ENCODE measurements around the gene PCDH9.

The PCDH9 gene

GRCh38 chr13:67235265-67235664 lies 5.1 kb upstream of the PCDH9 start:
- Histone ChIP-seq H3K9me3 (ENCODE audit: control insufficient read depth, low read length) (no peaks in the 10 kb centered on the region), H3K27ac (ENCODE audit: insufficient read depth, low read depth, low read length, poor library complexity, severe bottlenecking) (no peak overlapping the region), H3K4me1 (ENCODE audit: control insufficient read depth, insufficient read depth, low read length) (no peaks in the 10 kb centered on the region), H3K36me3 (ENCODE audit: control insufficient read depth, insufficient read depth, low read length) (no peaks in the 10 kb centered on the region), H3K4me3 (ENCODE audit: insufficient read depth, low read depth, low read length) (no peak overlapping the region), H3K27me3 (ENCODE audit: control insufficient read depth, insufficient read depth, low read length, poor library complexity, severe bottlenecking) (peaks cover 4% of the 10 kb centered on the region)
- WGBS, 2 experiments = 50 to 80% methylated on average over 1 of the region's 2 CpGs

- H3K27ac ChIP-seq (ENCODE audit: insufficient read depth, low read depth, low read length, poor library complexity, severe bottlenecking) = no peak overlapping the region
- H3K4me3 ChIP-seq (ENCODE audit: insufficient read depth, low read depth, low read length) = no peak overlapping the region
- H3K36me3 ChIP-seq (ENCODE audit: control insufficient read depth, insufficient read depth, low read length) = no peaks in the 10 kb centered on the region
- WGBS, 2 experiments = 87 to 93% methylated on average over 4 to 5 of the region's 5 CpGs
- H3K9me3 ChIP-seq (ENCODE audit: control insufficient read depth, low read length) = no peaks in the 10 kb centered on the region
- no peaks in the 10 kb centered on the region for H3K4me1 ChIP-seq (ENCODE audit: control insufficient read depth, insufficient read depth, low read length)
- peaks cover 30% of the 10 kb centered on the region for H3K27me3 ChIP-seq (ENCODE audit: control insufficient read depth, insufficient read depth, low read length, poor library complexity, severe bottlenecking)
Observed at GRCh38 chr13:67232384-67232783, 2.2 kb upstream of the PCDH9 start.

- Histone ChIP-seq H3K9me3 (ENCODE audit: control insufficient read depth, low read length) (no peaks in the 10 kb centered on the region), H3K27me3 (ENCODE audit: control insufficient read depth, insufficient read depth, low read length, poor library complexity, severe bottlenecking) (peaks cover 30% of the 10 kb centered on the region), H3K4me1 (ENCODE audit: control insufficient read depth, insufficient read depth, low read length) (no peaks in the 10 kb centered on the region), H3K4me3 (ENCODE audit: insufficient read depth, low read depth, low read length) (peak overlapping the region; percentile 66), H3K36me3 (ENCODE audit: control insufficient read depth, insufficient read depth, low read length) (no peaks in the 10 kb centered on the region), H3K27ac (ENCODE audit: insufficient read depth, low read depth, low read length, poor library complexity, severe bottlenecking) (no peak overlapping the region)
- 2 to 3% methylated on average over 10 of the region's 11 CpGs for WGBS, 2 experiments
Observed at GRCh38 chr13:67231289-67232000, 1.3 kb upstream of the PCDH9 start.

GRCh38 chr13:67230404-67231288 lies 510 bp upstream of the PCDH9 start:
- peak overlapping the region; percentile 66 for H3K4me3 ChIP-seq (ENCODE audit: insufficient read depth, low read depth, low read length)
- H3K27ac ChIP-seq (ENCODE audit: insufficient read depth, low read depth, low read length, poor library complexity, severe bottlenecking) = peak overlapping the region; percentile 51
- WGBS, 2 experiments = 0 to 1% methylated on average over 86 of the region's 86 CpGs
- no peaks in the 10 kb centered on the region for H3K9me3 ChIP-seq (ENCODE audit: control insufficient read depth, low read length)
- H3K36me3 ChIP-seq (ENCODE audit: control insufficient read depth, insufficient read depth, low read length) = no peaks in the 10 kb centered on the region
- H3K4me1 ChIP-seq (ENCODE audit: control insufficient read depth, insufficient read depth, low read length) = no peaks in the 10 kb centered on the region
- peaks cover 30% of the 10 kb centered on the region for H3K27me3 ChIP-seq (ENCODE audit: control insufficient read depth, insufficient read depth, low read length, poor library complexity, severe bottlenecking)

- Histone ChIP-seq H3K36me3 (ENCODE audit: control insufficient read depth, insufficient read depth, low read length) (no peaks in the 10 kb centered on the region), H3K4me3 (ENCODE audit: insufficient read depth, low read depth, low read length) (peak overlapping the region; percentile 66), H3K27ac (ENCODE audit: insufficient read depth, low read depth, low read length, poor library complexity, severe bottlenecking) (no peak overlapping the region), H3K4me1 (ENCODE audit: control insufficient read depth, insufficient read depth, low read length) (no peaks in the 10 kb centered on the region), H3K27me3 (ENCODE audit: control insufficient read depth, insufficient read depth, low read length, poor library complexity, severe bottlenecking) (peaks cover 30% of the 10 kb centered on the region), H3K9me3 (ENCODE audit: control insufficient read depth, low read length) (no peaks in the 10 kb centered on the region)
- 9 to 17% methylated on average over 6 of the region's 6 CpGs for WGBS, 2 experiments
Observed at GRCh38 chr13:67228916-67229315, 1.2 kb downstream of the PCDH9 start.

- no peak overlapping the region for H3K27ac ChIP-seq (ENCODE audit: insufficient read depth, low read depth, low read length, poor library complexity, severe bottlenecking)
- no peaks in the 10 kb centered on the region for H3K36me3 ChIP-seq (ENCODE audit: control insufficient read depth, insufficient read depth, low read length)
- H3K9me3 ChIP-seq (ENCODE audit: control insufficient read depth, low read length) = no peaks in the 10 kb centered on the region
- no peaks in the 10 kb centered on the region for H3K4me1 ChIP-seq (ENCODE audit: control insufficient read depth, insufficient read depth, low read length)
- WGBS, 2 experiments = 90 to 96% methylated on average over 3 of the region's 3 CpGs
- H3K27me3 ChIP-seq (ENCODE audit: control insufficient read depth, insufficient read depth, low read length, poor library complexity, severe bottlenecking) = peaks cover 30% of the 10 kb centered on the region
- no peak overlapping the region for H3K4me3 ChIP-seq (ENCODE audit: insufficient read depth, low read depth, low read length)
Observed at GRCh38 chr13:67228031-67228430, 2.1 kb downstream of the PCDH9 start.

- H3K4me1 ChIP-seq (ENCODE audit: control insufficient read depth, insufficient read depth, low read length) = no peaks in the 10 kb centered on the region
- no peak overlapping the region for H3K27ac ChIP-seq (ENCODE audit: insufficient read depth, low read depth, low read length, poor library complexity, severe bottlenecking)
- no peaks in the 10 kb centered on the region for H3K9me3 ChIP-seq (ENCODE audit: control insufficient read depth, low read length)
- 93 to 94% methylated on average over 12 of the region's 12 CpGs for WGBS, 2 experiments
- H3K27me3 ChIP-seq (ENCODE audit: control insufficient read depth, insufficient read depth, low read length, poor library complexity, severe bottlenecking) = peaks cover 30% of the 10 kb centered on the region
- no peak overlapping the region for H3K4me3 ChIP-seq (ENCODE audit: insufficient read depth, low read depth, low read length)
- no peaks in the 10 kb centered on the region for H3K36me3 ChIP-seq (ENCODE audit: control insufficient read depth, insufficient read depth, low read length)
Observed at GRCh38 chr13:67227131-67227983, 2.8 kb downstream of the PCDH9 start.

GRCh38 chr13:67226696-67227095 lies 3.4 kb downstream of the PCDH9 start:
- H3K36me3 ChIP-seq (ENCODE audit: control insufficient read depth, insufficient read depth, low read length) = no peaks in the 10 kb centered on the region
- WGBS, 2 experiments = 86 to 87% methylated on average over 6 of the region's 6 CpGs
- no peak overlapping the region for H3K27ac ChIP-seq (ENCODE audit: insufficient read depth, low read depth, low read length, poor library complexity, severe bottlenecking)
- peaks cover 27% of the 10 kb centered on the region for H3K27me3 ChIP-seq (ENCODE audit: control insufficient read depth, insufficient read depth, low read length, poor library complexity, severe bottlenecking)
- no peak overlapping the region for H3K4me3 ChIP-seq (ENCODE audit: insufficient read depth, low read depth, low read length)
- no peaks in the 10 kb centered on the region for H3K4me1 ChIP-seq (ENCODE audit: control insufficient read depth, insufficient read depth, low read length)
- no peaks in the 10 kb centered on the region for H3K9me3 ChIP-seq (ENCODE audit: control insufficient read depth, low read length)

GRCh38 chr13:67225252-67226159 lies 4.6 kb downstream of the PCDH9 start:
- Histone ChIP-seq H3K27me3 (ENCODE audit: control insufficient read depth, insufficient read depth, low read length, poor library complexity, severe bottlenecking) (peaks cover 26% of the 10 kb centered on the region), H3K4me3 (ENCODE audit: insufficient read depth, low read depth, low read length) (no peak overlapping the region), H3K36me3 (ENCODE audit: control insufficient read depth, insufficient read depth, low read length) (no peaks in the 10 kb centered on the region), H3K9me3 (ENCODE audit: control insufficient read depth, low read length) (no peaks in the 10 kb centered on the region), H3K27ac (ENCODE audit: insufficient read depth, low read depth, low read length, poor library complexity, severe bottlenecking) (no peak overlapping the region), H3K4me1 (ENCODE audit: control insufficient read depth, insufficient read depth, low read length) (no peaks in the 10 kb centered on the region)
- WGBS, 2 experiments = 92 to 93% methylated on average over 20 of the region's 20 CpGs

All from ectodermal cell (in vitro differentiated cells).